ENCODE data around the gene TBC1D7.

TBC1D7 gene

GRCh38 chr6:13296536-13296997, 31.8 kb downstream of the TBC1D7 start:
- Mint-ChIP-seq H3K9me3 (no peaks in the 10 kb centered on the region), H3K27ac (peak overlapping the region in 1 of 2 donors; percentile 43)

GRCh38 chr6:13295576-13295975, 32.8 kb downstream of the TBC1D7 start:
- ATAC-seq (no peak), DNase-seq (no peak)
- peaks cover 3% of the 10 kb centered on the region for H3K4me1 Mint-ChIP-seq
- peaks cover 0 to 1% of the 10 kb centered on the region in 2 donors for H3K9me3 Mint-ChIP-seq
- no peak overlapping the region for H3K27ac Mint-ChIP-seq
- no peaks in the 10 kb centered on the region for H3K27me3 Mint-ChIP-seq
- H3K4me3 Mint-ChIP-seq = no peak overlapping the region

More at GRCh38 chr6:13296536-13296997, 31.8 kb downstream of the TBC1D7 start:
- no peak overlapping the region for H3K4me3 Mint-ChIP-seq
- H3K27me3 Mint-ChIP-seq = no peaks in the 10 kb centered on the region
- DNase-seq (no peak), ATAC-seq (no peak)
- H3K4me1 Mint-ChIP-seq = peaks cover 8% of the 10 kb centered on the region

DNA sequence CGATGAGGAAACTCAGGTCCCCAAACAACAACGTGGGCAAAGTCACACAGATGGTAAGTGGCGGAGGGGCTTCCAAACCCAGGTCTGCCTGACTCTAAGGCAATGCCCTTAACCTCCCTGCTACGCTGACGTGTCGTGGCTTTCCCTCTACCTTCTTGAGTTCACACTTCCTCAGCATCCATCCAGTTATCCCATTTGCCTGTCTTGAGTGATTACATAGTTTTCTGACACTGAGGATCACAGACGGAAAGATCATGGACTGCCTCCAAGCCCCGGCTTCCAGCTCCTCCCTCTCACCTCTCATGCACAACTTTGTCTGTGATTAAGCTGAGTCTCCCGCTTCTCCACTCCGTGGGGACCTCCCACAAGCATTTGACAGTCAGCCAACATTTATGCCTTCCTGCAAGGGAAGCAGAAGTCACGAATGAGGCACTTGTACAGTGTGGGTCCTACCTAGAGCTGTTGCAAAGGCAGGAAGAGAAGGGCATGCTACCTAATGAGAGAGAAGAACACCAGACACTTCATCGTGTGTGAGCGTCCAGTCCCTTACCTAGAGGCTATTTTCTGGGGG, 33.8 kb downstream of the TBC1D7 start:
- H3K27ac Mint-ChIP-seq = peak overlapping the region in 1 of 2 donors; percentile 66
- no peak for ATAC-seq

GRCh38 chr6:13292774-13293173, 35.6 kb downstream of the TBC1D7 start:
- H3K4me1 Mint-ChIP-seq = no peaks in the 10 kb centered on the region
- ATAC-seq = no peak
- no peak overlapping the region for H3K4me3 Mint-ChIP-seq
- H3K27me3 Mint-ChIP-seq = no peaks in the 10 kb centered on the region
- peaks cover 4 to 22% of the 10 kb centered on the region in 2 donors for H3K9me3 Mint-ChIP-seq
- DNase-seq = no peak
- H3K27ac Mint-ChIP-seq = peak overlapping the region in 1 of 2 donors; percentile 54

More for the DNA sequence above, 33.8 kb downstream of the TBC1D7 start:
- no peaks in the 10 kb centered on the region for H3K27me3 Mint-ChIP-seq
- no peak for DNase-seq
- H3K9me3 Mint-ChIP-seq = peaks cover 0 to 8% of the 10 kb centered on the region in 2 donors
- no peaks in the 10 kb centered on the region for H3K4me1 Mint-ChIP-seq
- no peak overlapping the region for H3K4me3 Mint-ChIP-seq

DNA sequence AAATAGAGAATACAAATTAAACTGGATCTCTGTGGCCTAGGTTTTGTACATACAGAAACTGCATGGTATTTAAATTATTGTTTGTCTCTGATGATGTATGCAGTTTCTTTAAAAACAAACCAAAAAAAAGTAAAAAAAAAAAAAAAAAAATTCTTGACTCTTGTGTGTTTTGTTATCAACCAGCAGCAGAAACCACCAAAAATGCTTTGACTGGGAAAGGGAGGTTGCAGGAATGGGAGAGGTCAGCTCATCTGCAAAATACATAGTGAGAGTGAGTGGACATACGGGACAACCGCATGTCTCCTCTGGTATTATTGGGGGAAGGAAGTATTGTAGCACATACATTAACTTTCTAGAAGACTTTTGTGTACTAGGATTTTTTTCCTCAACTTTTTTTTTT, 38.0 kb downstream of the TBC1D7 start:
- H3K27me3 Mint-ChIP-seq = no peaks in the 10 kb centered on the region
- DNase-seq (no peak), ATAC-seq (no peak)
- no peak overlapping the region for H3K4me3 Mint-ChIP-seq
- no peak overlapping the region for H3K27ac Mint-ChIP-seq
- H3K9me3 Mint-ChIP-seq = peaks cover 9 to 41% of the 10 kb centered on the region in 2 donors
- H3K4me1 Mint-ChIP-seq = no peaks in the 10 kb centered on the region

DNA sequence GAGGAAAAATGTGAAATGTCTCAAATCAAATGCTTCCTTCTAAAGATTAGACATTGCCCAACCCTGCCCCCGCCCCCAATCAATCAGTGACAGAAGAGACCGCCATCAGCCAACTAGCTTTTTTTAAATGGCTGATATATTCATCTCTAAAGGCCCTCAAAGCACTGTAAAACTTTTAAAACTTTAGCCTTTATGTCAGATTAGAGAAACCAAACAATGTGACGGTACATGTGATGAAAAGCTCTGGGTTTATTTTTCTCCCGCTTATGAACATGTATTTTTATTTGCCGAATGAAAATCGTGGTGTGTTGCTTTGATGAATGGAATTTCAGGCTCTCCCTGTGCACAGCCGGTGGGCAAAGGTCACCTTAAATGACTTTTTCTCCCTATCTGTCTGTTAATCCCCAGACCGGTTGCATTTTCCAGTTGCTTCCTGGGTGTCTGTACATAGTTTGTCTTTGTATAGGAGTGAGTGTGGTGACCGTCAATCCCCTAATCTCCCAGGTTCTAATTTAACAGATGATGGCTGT, 38.5 kb downstream of the TBC1D7 start:
- Mint-ChIP-seq H3K9me3 (peaks cover 9 to 44% of the 10 kb centered on the region in 2 donors), H3K4me3 (no peak overlapping the region), H3K27me3 (no peaks in the 10 kb centered on the region), H3K27ac (no peak overlapping the region), H3K4me1 (no peaks in the 10 kb centered on the region)
- ATAC-seq (no peak), DNase-seq (no peak)

DNA sequence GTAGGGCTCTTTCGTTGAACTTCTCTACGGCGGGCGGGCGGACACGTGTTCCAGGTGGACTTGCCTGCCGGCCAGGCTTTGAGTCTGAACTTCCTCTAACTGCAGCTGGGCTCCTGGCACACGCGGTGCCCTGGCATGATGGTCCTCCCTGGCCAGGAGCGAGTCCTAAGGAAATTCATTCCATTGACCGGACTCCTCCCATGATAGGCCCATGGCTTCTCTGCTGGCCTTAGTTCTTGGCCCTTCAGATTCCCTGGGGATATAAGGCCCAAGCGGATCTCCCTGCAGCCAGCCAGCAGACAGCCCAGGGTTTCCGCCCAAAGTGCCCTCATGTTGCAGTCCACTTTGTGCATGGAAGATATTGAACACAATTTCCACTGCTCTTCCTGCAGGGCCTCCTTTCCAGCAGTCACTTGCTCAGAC, 39.4 kb downstream of the TBC1D7 start:
- ATAC-seq (no peak), DNase-seq (no peak)
- H3K27ac Mint-ChIP-seq = no peak overlapping the region
- no peak overlapping the region for H3K4me3 Mint-ChIP-seq
- H3K9me3 Mint-ChIP-seq = peaks cover 9 to 44% of the 10 kb centered on the region in 2 donors
- H3K27me3 Mint-ChIP-seq = no peaks in the 10 kb centered on the region
- no peaks in the 10 kb centered on the region for H3K4me1 Mint-ChIP-seq

- no peaks in the 10 kb centered on the region for H3K27me3 Mint-ChIP-seq
- no peaks in the 10 kb centered on the region for H3K4me1 Mint-ChIP-seq
- ATAC-seq (no peak), DNase-seq (no peak)
- H3K27ac Mint-ChIP-seq = no peak overlapping the region
- H3K4me3 Mint-ChIP-seq = no peak overlapping the region
- H3K9me3 Mint-ChIP-seq = peaks cover 9 to 44% of the 10 kb centered on the region in 2 donors
Measured at GRCh38 chr6:13288481-13288880, 39.9 kb downstream of the TBC1D7 start.

- ATAC-seq = no peak
- H3K9me3 Mint-ChIP-seq = peaks cover 9 to 44% of the 10 kb centered on the region in 2 donors
- H3K27me3 Mint-ChIP-seq = no peaks in the 10 kb centered on the region
- no peak overlapping the region for H3K4me3 Mint-ChIP-seq
- no peaks in the 10 kb centered on the region for H3K4me1 Mint-ChIP-seq
- H3K27ac Mint-ChIP-seq = no peak overlapping the region
- no peak for DNase-seq
Measured at GRCh38 chr6:13287104-13287503, 41.2 kb downstream of the TBC1D7 start.

DNA sequence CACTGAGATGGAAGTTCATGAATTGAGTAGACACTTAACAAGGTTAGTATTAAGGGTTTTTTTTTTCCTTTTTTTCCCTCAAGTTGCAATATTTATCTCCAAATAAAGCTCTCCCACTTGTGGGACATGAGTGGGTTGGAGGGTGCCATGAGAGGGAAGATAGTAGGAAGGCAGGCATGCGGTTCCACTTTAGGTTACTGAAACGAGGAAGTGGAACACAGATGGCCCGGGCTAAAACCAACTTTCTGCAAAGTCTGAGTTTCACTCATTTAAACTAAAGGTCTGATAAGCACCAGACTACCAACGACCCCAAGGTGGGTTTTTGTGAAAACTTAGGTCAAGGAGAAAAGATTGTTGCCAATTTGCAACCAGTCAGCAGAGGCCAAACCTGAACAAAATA, 42.2 kb downstream of the TBC1D7 start:
- Mint-ChIP-seq H3K27me3 (no peaks in the 10 kb centered on the region), H3K4me3 (no peak overlapping the region), H3K4me1 (no peaks in the 10 kb centered on the region), H3K9me3 (peaks cover 9 to 44% of the 10 kb centered on the region in 2 donors), H3K27ac (peak overlapping the region in 1 of 2 donors; percentile 38)
- ATAC-seq (no peak), DNase-seq (no peak)

GRCh38 chr6:13285705-13286104, 42.6 kb downstream of the TBC1D7 start:
- no peak for ATAC-seq
- H3K27ac Mint-ChIP-seq = no peak overlapping the region
- no peak for DNase-seq
- H3K27me3 Mint-ChIP-seq = no peaks in the 10 kb centered on the region
- no peak overlapping the region for H3K4me3 Mint-ChIP-seq
- H3K9me3 Mint-ChIP-seq = peaks cover 9 to 44% of the 10 kb centered on the region in 2 donors
- H3K4me1 Mint-ChIP-seq = no peaks in the 10 kb centered on the region

- H3K9me3 Mint-ChIP-seq = peaks cover 9 to 36% of the 10 kb centered on the region in 2 donors
- no peak for DNase-seq
- H3K4me1 Mint-ChIP-seq = peaks cover 7% of the 10 kb centered on the region
- H3K27me3 Mint-ChIP-seq = no peaks in the 10 kb centered on the region
- H3K4me3 Mint-ChIP-seq = no peak overlapping the region
- H3K27ac Mint-ChIP-seq = no peak overlapping the region
- no peak for ATAC-seq
Measured at GRCh38 chr6:13284646-13285045, 43.7 kb downstream of the TBC1D7 start.

- peaks cover 8% of the 10 kb centered on the region for H3K4me1 Mint-ChIP-seq
- H3K27ac Mint-ChIP-seq = no peak overlapping the region
- DNase-seq = no peak
- H3K4me3 Mint-ChIP-seq = no peak overlapping the region
- peaks cover 8 to 25% of the 10 kb centered on the region in 2 donors for H3K9me3 Mint-ChIP-seq
- no peak for ATAC-seq
- H3K27me3 Mint-ChIP-seq = no peaks in the 10 kb centered on the region
Measured at GRCh38 chr6:13283331-13283730, 45.0 kb downstream of the TBC1D7 start.

GRCh38 chr6:13282393-13283069, 45.8 kb downstream of the TBC1D7 start:
- DNase-seq = no peak
- Mint-ChIP-seq H3K27me3 (no peaks in the 10 kb centered on the region), H3K4me1 (peaks cover 16% of the 10 kb centered on the region), H3K27ac (no peak overlapping the region), H3K9me3 (peaks cover 5 to 21% of the 10 kb centered on the region in 2 donors), H3K4me3 (no peak overlapping the region)
- ATAC-seq = no peak

DNA sequence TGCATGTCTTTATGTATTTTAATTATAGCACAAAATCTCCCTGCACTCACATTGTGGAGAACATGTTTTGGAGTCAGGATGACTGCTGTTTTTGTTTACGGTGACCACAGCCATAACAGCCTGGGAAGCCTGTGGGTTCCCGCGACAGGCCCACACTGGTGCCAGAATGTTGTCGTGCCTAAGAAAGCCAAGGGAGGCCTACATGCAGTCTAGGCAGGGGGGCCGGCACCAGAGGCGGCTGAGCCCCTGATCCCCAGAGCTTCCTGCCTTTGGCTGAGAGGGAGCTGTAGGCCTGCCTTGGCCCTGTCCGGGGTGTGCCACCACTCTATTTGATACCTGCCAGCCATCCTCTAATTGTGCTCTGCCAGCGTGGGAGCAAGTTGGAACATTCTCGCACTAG, 46.7 kb downstream of the TBC1D7 start:
- H3K4me3 Mint-ChIP-seq = no peak overlapping the region
- H3K27ac Mint-ChIP-seq = no peak overlapping the region
- DNase-seq = no peak
- peaks cover 19% of the 10 kb centered on the region for H3K4me1 Mint-ChIP-seq
- H3K9me3 Mint-ChIP-seq = peaks cover 4 to 13% of the 10 kb centered on the region in 2 donors
- no peaks in the 10 kb centered on the region for H3K27me3 Mint-ChIP-seq
- ATAC-seq = no peak

GRCh38 chr6:13280254-13280653, 48.1 kb downstream of the TBC1D7 start:
- Mint-ChIP-seq H3K4me1 (peaks cover 20% of the 10 kb centered on the region), H3K9me3 (peaks cover 0 to 2% of the 10 kb centered on the region in 2 donors), H3K27me3 (no peaks in the 10 kb centered on the region), H3K27ac (no peak overlapping the region), H3K4me3 (no peak overlapping the region)
- DNase-seq (no peak), ATAC-seq (peak; percentile 45)

Data from stimulated activated naive CD8-positive, alpha-beta T cell treated with anti-CD3 and anti-CD28 coated beads, Interleukin-15, amount 100 ng/mL, for 72 hours (primary cell).